T-helper 1 cell (primary cell): ENCODE data around the gene TRAF3IP1.
"Not testable (repeated sequence)": the region's sequence is repeated elsewhere in the genome, so short reads cannot be mapped to it uniquely, and the experiment has no call there.

Source experiments
- DNase-seq, 5 donors: peaks; one replicate each; pipeline ENCODE4 v3.0.0-alpha.2; 2012 to 2020

TRAF3IP1 gene

GRCh38 chr2:238383135-238383534, 62.8 kb downstream of the TRAF3IP1 start:
- no peak for DNase-seq

GRCh38 chr2:238383743-238384380, 63.5 kb downstream of the TRAF3IP1 start:
- DNase-seq: no peak

GRCh38 chr2:238387332-238387731, 67.0 kb downstream of the TRAF3IP1 start:
- DNase-seq: no peak

- DNase-seq: no peak
Observed at GRCh38 chr2:238388794-238389193, 68.5 kb downstream of the TRAF3IP1 start.

- DNase-seq: no peak
Observed at GRCh38 chr2:238389988-238390589, 69.8 kb downstream of the TRAF3IP1 start.

GRCh38 chr2:238391042-238391689, 70.8 kb downstream of the TRAF3IP1 start:
- DNase-seq: no peak

- no peak for DNase-seq
Observed at GRCh38 chr2:238396663-238397062, 76.3 kb downstream of the TRAF3IP1 start.

- no peak for DNase-seq
Observed at GRCh38 chr2:238397356-238397755, 77.0 kb downstream of the TRAF3IP1 start.

GRCh38 chr2:238398577-238398976, 78.3 kb downstream of the TRAF3IP1 start:
- DNase-seq: no peak

- no peak for DNase-seq
Observed at GRCh38 chr2:238399094-238399493, 78.8 kb downstream of the TRAF3IP1 start.

- DNase-seq: no peak
Observed at GRCh38 chr2:238401551-238401950, 81.2 kb downstream of the TRAF3IP1 start.

- no peak for DNase-seq
Observed at GRCh38 chr2:238403632-238404405, 83.5 kb downstream of the TRAF3IP1 start.

GRCh38 chr2:238404406-238405216, 84.3 kb downstream of the TRAF3IP1 start:
- DNase-seq: no peak

GRCh38 chr2:238405217-238405555, 84.9 kb downstream of the TRAF3IP1 start:
- not testable (repeated sequence) for DNase-seq

- no peak for DNase-seq
Observed at GRCh38 chr2:238406221-238406997, 86.1 kb downstream of the TRAF3IP1 start.

- DNase-seq: no peak
Observed at GRCh38 chr2:238406998-238407285, 86.6 kb downstream of the TRAF3IP1 start.

GRCh38 chr2:238407566-238407965, 87.2 kb downstream of the TRAF3IP1 start:
- no peak for DNase-seq

GRCh38 chr2:238408615-238409340, 88.5 kb downstream of the TRAF3IP1 start:
- DNase-seq: no peak

- DNase-seq: no peak
Observed at GRCh38 chr2:238409341-238410199, 89.3 kb downstream of the TRAF3IP1 start.

- no peak for DNase-seq
Observed at GRCh38 chr2:238412067-238412767, 91.9 kb downstream of the TRAF3IP1 start.
